ENCODE data around the gene MAPK8IP3. TPM values are rescaled to one million over a fixed set of nuclear protein-coding genes. Genes with fewer than 3 reads are reported as not detected.

MAPK8IP3 gene
- polyA plus RNA-seq, 2 donors: 21.6 to 73.8 TPM

GRCh38 chr16:1763521-1764511, 57.8 kb downstream of the MAPK8IP3 start:
- H3K4me1 ChIP-seq (ENCODE audit: control insufficient read depth in 2 of 2, insufficient read depth in 2 of 2, low read length in 1 of 2): peaks cover 0 to 10% of the 10 kb centered on the region in 2 donors
- 60 to 73% methylated on average over 73 to 81 of the region's 81 CpGs for WGBS, 2 donors
- peaks cover 0 to 1% of the 10 kb centered on the region in 2 donors for H3K9me3 ChIP-seq (ENCODE audit: control insufficient read depth in 2 of 2, insufficient read depth in 1 of 2, low read depth in 1 of 2, low read length in 1 of 2)
- H3K36me3 ChIP-seq (ENCODE audit: control insufficient read depth in 2 of 2, insufficient read depth in 2 of 2, low read length in 1 of 2): peaks cover 5 to 72% of the 10 kb centered on the region in 2 donors
- no peak overlapping the region for H3K4me3 ChIP-seq (ENCODE audit: low read depth in 1 of 2, low read length in 2 of 2)
- no peaks in the 10 kb centered on the region for H3K27me3 ChIP-seq (ENCODE audit: control insufficient read depth in 1 of 2, insufficient read depth in 2 of 2, low read length in 2 of 2)
- no peak overlapping the region for H3K27ac ChIP-seq (ENCODE audit: low read depth in 2 of 2, low read length in 1 of 2)

- WGBS, 2 donors: 87 to 92% methylated on average over 21 of the region's 21 CpGs
- Histone ChIP-seq H3K9me3 (ENCODE audit: control insufficient read depth in 2 of 2, insufficient read depth in 1 of 2, low read depth in 1 of 2, low read length in 1 of 2) (peaks cover 0 to 1% of the 10 kb centered on the region in 2 donors), H3K4me1 (ENCODE audit: control insufficient read depth in 2 of 2, insufficient read depth in 2 of 2, low read length in 1 of 2) (peaks cover 0 to 10% of the 10 kb centered on the region in 2 donors), H3K27ac (ENCODE audit: low read depth in 2 of 2, low read length in 1 of 2) (no peak overlapping the region), H3K4me3 (ENCODE audit: low read depth in 1 of 2, low read length in 2 of 2) (no peak overlapping the region), H3K36me3 (ENCODE audit: control insufficient read depth in 2 of 2, insufficient read depth in 2 of 2, low read length in 1 of 2) (peaks cover 7 to 72% of the 10 kb centered on the region in 2 donors), H3K27me3 (ENCODE audit: control insufficient read depth in 1 of 2, insufficient read depth in 2 of 2, low read length in 2 of 2) (no peaks in the 10 kb centered on the region)
Observed at GRCh38 chr16:1764971-1765370, 59.0 kb downstream of the MAPK8IP3 start.

GRCh38 chr16:1765826-1766225, 59.8 kb downstream of the MAPK8IP3 start:
- peaks cover 7 to 66% of the 10 kb centered on the region in 2 donors for H3K36me3 ChIP-seq (ENCODE audit: control insufficient read depth in 2 of 2, insufficient read depth in 2 of 2, low read length in 1 of 2)
- H3K9me3 ChIP-seq (ENCODE audit: control insufficient read depth in 2 of 2, insufficient read depth in 1 of 2, low read depth in 1 of 2, low read length in 1 of 2): peaks cover 0 to 1% of the 10 kb centered on the region in 2 donors
- no peak overlapping the region for H3K4me3 ChIP-seq (ENCODE audit: low read depth in 1 of 2, low read length in 2 of 2)
- WGBS, 2 donors: 88 to 89% methylated on average over 16 to 22 of the region's 22 CpGs
- no peak overlapping the region for H3K27ac ChIP-seq (ENCODE audit: low read depth in 2 of 2, low read length in 1 of 2)
- H3K27me3 ChIP-seq (ENCODE audit: control insufficient read depth in 1 of 2, insufficient read depth in 2 of 2, low read length in 2 of 2): no peaks in the 10 kb centered on the region
- peaks cover 0 to 14% of the 10 kb centered on the region in 2 donors for H3K4me1 ChIP-seq (ENCODE audit: control insufficient read depth in 2 of 2, insufficient read depth in 2 of 2, low read length in 1 of 2)

GRCh38 chr16:1766231-1766630, 60.2 kb downstream of the MAPK8IP3 start:
- peaks cover 7 to 62% of the 10 kb centered on the region in 2 donors for H3K36me3 ChIP-seq (ENCODE audit: control insufficient read depth in 2 of 2, insufficient read depth in 2 of 2, low read length in 1 of 2)
- 78 to 81% methylated on average over 19 of the region's 19 CpGs for WGBS, 2 donors
- H3K4me3 ChIP-seq (ENCODE audit: low read depth in 1 of 2, low read length in 2 of 2): no peak overlapping the region
- no peaks in the 10 kb centered on the region for H3K27me3 ChIP-seq (ENCODE audit: control insufficient read depth in 1 of 2, insufficient read depth in 2 of 2, low read length in 2 of 2)
- peaks cover 0 to 1% of the 10 kb centered on the region in 2 donors for H3K9me3 ChIP-seq (ENCODE audit: control insufficient read depth in 2 of 2, insufficient read depth in 1 of 2, low read depth in 1 of 2, low read length in 1 of 2)
- no peak overlapping the region for H3K27ac ChIP-seq (ENCODE audit: low read depth in 2 of 2, low read length in 1 of 2)
- peaks cover 0 to 14% of the 10 kb centered on the region in 2 donors for H3K4me1 ChIP-seq (ENCODE audit: control insufficient read depth in 2 of 2, insufficient read depth in 2 of 2, low read length in 1 of 2)

- H3K4me1 ChIP-seq (ENCODE audit: control insufficient read depth in 2 of 2, insufficient read depth in 2 of 2, low read length in 1 of 2): peaks cover 0 to 14% of the 10 kb centered on the region in 2 donors
- 60 to 62% methylated on average over 18 of the region's 18 CpGs for WGBS, 2 donors
- peaks cover 7 to 62% of the 10 kb centered on the region in 2 donors for H3K36me3 ChIP-seq (ENCODE audit: control insufficient read depth in 2 of 2, insufficient read depth in 2 of 2, low read length in 1 of 2)
- H3K4me3 ChIP-seq (ENCODE audit: low read depth in 1 of 2, low read length in 2 of 2): no peak overlapping the region
- H3K27ac ChIP-seq (ENCODE audit: low read depth in 2 of 2, low read length in 1 of 2): no peak overlapping the region
- H3K27me3 ChIP-seq (ENCODE audit: control insufficient read depth in 1 of 2, insufficient read depth in 2 of 2, low read length in 2 of 2): no peaks in the 10 kb centered on the region
- H3K9me3 ChIP-seq (ENCODE audit: control insufficient read depth in 2 of 2, insufficient read depth in 1 of 2, low read depth in 1 of 2, low read length in 1 of 2): peaks cover 0 to 1% of the 10 kb centered on the region in 2 donors
Observed at GRCh38 chr16:1766701-1767100, 60.7 kb downstream of the MAPK8IP3 start.

- H3K4me1 ChIP-seq (ENCODE audit: control insufficient read depth in 2 of 2, insufficient read depth in 2 of 2, low read length in 1 of 2): peaks cover 0 to 20% of the 10 kb centered on the region in 2 donors
- H3K27ac ChIP-seq (ENCODE audit: low read depth in 2 of 2, low read length in 1 of 2): no peak overlapping the region
- WGBS, 2 donors: 89 to 90% methylated on average over 42 of the region's 42 CpGs
- H3K36me3 ChIP-seq (ENCODE audit: control insufficient read depth in 2 of 2, insufficient read depth in 2 of 2, low read length in 1 of 2): peaks cover 7 to 60% of the 10 kb centered on the region in 2 donors
- H3K4me3 ChIP-seq (ENCODE audit: low read depth in 1 of 2, low read length in 2 of 2): no peak overlapping the region
- no peaks in the 10 kb centered on the region for H3K9me3 ChIP-seq (ENCODE audit: control insufficient read depth in 2 of 2, insufficient read depth in 1 of 2, low read depth in 1 of 2, low read length in 1 of 2)
- no peaks in the 10 kb centered on the region for H3K27me3 ChIP-seq (ENCODE audit: control insufficient read depth in 1 of 2, insufficient read depth in 2 of 2, low read length in 2 of 2)
Observed at GRCh38 chr16:1767116-1767994, 61.4 kb downstream of the MAPK8IP3 start.

GRCh38 chr16:1768061-1768766, 62.2 kb downstream of the MAPK8IP3 start:
- Histone ChIP-seq H3K36me3 (ENCODE audit: control insufficient read depth in 2 of 2, insufficient read depth in 2 of 2, low read length in 1 of 2) (peaks cover 7 to 52% of the 10 kb centered on the region in 2 donors), H3K4me1 (ENCODE audit: control insufficient read depth in 2 of 2, insufficient read depth in 2 of 2, low read length in 1 of 2) (peaks cover 0 to 20% of the 10 kb centered on the region in 2 donors), H3K27me3 (ENCODE audit: control insufficient read depth in 1 of 2, insufficient read depth in 2 of 2, low read length in 2 of 2) (no peaks in the 10 kb centered on the region), H3K4me3 (ENCODE audit: low read depth in 1 of 2, low read length in 2 of 2) (no peak overlapping the region), H3K27ac (ENCODE audit: low read depth in 2 of 2, low read length in 1 of 2) (no peak overlapping the region), H3K9me3 (ENCODE audit: control insufficient read depth in 2 of 2, insufficient read depth in 1 of 2, low read depth in 1 of 2, low read length in 1 of 2) (no peaks in the 10 kb centered on the region)
- WGBS, 2 donors: 85 to 88% methylated on average over 41 of the region's 41 CpGs

GRCh38 chr16:1768767-1769401, 62.9 kb downstream of the MAPK8IP3 start:
- 75 to 79% methylated on average over 11 to 26 of the region's 26 CpGs for WGBS, 2 donors

More at GRCh38 chr16:1768767-1769401, 62.9 kb downstream of the MAPK8IP3 start:
- Histone ChIP-seq H3K36me3 (ENCODE audit: control insufficient read depth in 2 of 2, insufficient read depth in 2 of 2, low read length in 1 of 2) (peaks cover 7 to 52% of the 10 kb centered on the region in 2 donors), H3K9me3 (ENCODE audit: control insufficient read depth in 2 of 2, insufficient read depth in 1 of 2, low read depth in 1 of 2, low read length in 1 of 2) (no peaks in the 10 kb centered on the region), H3K4me1 (ENCODE audit: control insufficient read depth in 2 of 2, insufficient read depth in 2 of 2, low read length in 1 of 2) (peaks cover 0 to 22% of the 10 kb centered on the region in 2 donors), H3K27ac (ENCODE audit: low read depth in 2 of 2, low read length in 1 of 2) (no peak overlapping the region), H3K4me3 (ENCODE audit: low read depth in 1 of 2, low read length in 2 of 2) (no peak overlapping the region), H3K27me3 (ENCODE audit: control insufficient read depth in 1 of 2, insufficient read depth in 2 of 2, low read length in 2 of 2) (no peaks in the 10 kb centered on the region)

All from esophagus (tissue), 2 donors.